Fibroblast of lung (primary cell): Measurements from ENCODE around the gene GDF10. TPM values are rescaled to one million over a fixed set of nuclear protein-coding genes. Genes with fewer than 3 reads are reported as not detected.

Experiments used
- DNase-seq, 2 donors: peaks; one replicate each; pipeline versions ENCODE4 v3.0.0 to v3.0.0-alpha.2; 2010; ENCODE audit warnings: low read depth in 2 of 2
- H2AFZ ChIP-seq: 2 replicates; pipeline ENCODE4 v1.5.1; 2012; ENCODE audit warnings: low read length, control low read depth, inconsistent platforms
- H3K27ac ChIP-seq: 2 replicates; pipeline ENCODE4 v1.5.1; 2011; ENCODE audit warnings: low read length, control low read depth; ENCODE audit not compliant: insufficient read depth
- H3K27me3 ChIP-seq: 2 replicates; pipeline ENCODE4 v1.5.1; 2011; ENCODE audit warnings: mild to moderate bottlenecking, low read length; ENCODE audit not compliant: control insufficient read depth, insufficient read depth
- H3K36me3 ChIP-seq: 2 replicates; pipeline ENCODE4 v1.5.1; 2011; ENCODE audit warnings: low read length; ENCODE audit not compliant: control insufficient read depth, insufficient read depth
- H3K4me1 ChIP-seq: 2 replicates; pipeline ENCODE4 v1.5.1; 2011; ENCODE audit warnings: low read length; ENCODE audit not compliant: control insufficient read depth, insufficient read depth; ENCODE audit errors: extremely low read depth
- H3K4me2 ChIP-seq: 2 replicates; pipeline ENCODE4 v1.5.1; 2011; ENCODE audit warnings: low read length, control low read depth; ENCODE audit not compliant: insufficient read depth; ENCODE audit errors: extremely low read depth
- H3K4me3 ChIP-seq, 4 experiments: fragments of 200-600 bp in 1 of 4; sonication (generic) in 1 of 4; replicated peaks in 1 of 4; 2 replicates each; pipeline ENCODE4 v1.5.1; 2011 to 2016; ENCODE audit warnings: low read length in 4 of 4, low read depth in 3 of 4, mild to moderate bottlenecking in 3 of 4, control low read depth in 2 of 4, inconsistent platforms in 1 of 4, mixed read lengths in 1 of 4; ENCODE audit not compliant: insufficient read depth in 1 of 4; ENCODE audit errors: control extremely low read depth in 1 of 4
- H3K79me2 ChIP-seq: 2 replicates; pipeline ENCODE4 v1.5.1; 2012; ENCODE audit warnings: mild to moderate bottlenecking, low read length, inconsistent platforms; ENCODE audit not compliant: control insufficient read depth, insufficient read depth
- H3K9ac ChIP-seq: 2 replicates; pipeline ENCODE4 v1.5.1; 2011; ENCODE audit warnings: mild to moderate bottlenecking, low read length, control low read depth; ENCODE audit not compliant: insufficient read depth
- H3K9me3 ChIP-seq: 2 replicates; pipeline ENCODE4 v1.5.1; 2012; ENCODE audit warnings: low read depth, low read length; ENCODE audit not compliant: control insufficient read depth, insufficient read depth
- H4K20me1 ChIP-seq: 2 replicates; pipeline ENCODE4 v1.5.1; 2011; ENCODE audit warnings: low read length; ENCODE audit not compliant: control insufficient read depth, insufficient read depth; ENCODE audit errors: extremely low read depth
- CTCF ChIP-seq, 2 donors: IDR thresholded peaks in 1 of 2; conservative IDR thresholded peaks in 1 of 2; 1 replicate in 1 of 2; 2 replicates in 1 of 2; pipeline ENCODE4 v1.5.1; 2011 to 2012; ENCODE audit warnings: low read length in 2 of 2, control low read depth in 1 of 2, inconsistent platforms in 1 of 2, low read depth in 1 of 2, mild to moderate bottlenecking in 1 of 2
- EZH2 ChIP-seq: IDR thresholded peaks from 2 replicates; pipeline ENCODE4 v1.5.1; 2012; ENCODE audit warnings: low read length, control low read depth, mild to moderate bottlenecking; ENCODE audit errors: missing control alignments
- polyA plus RNA-seq, 2 donors: library from polyadenylated mRNA; depleted of rRNA in 1 of 2; stranded (reverse) in 1 of 2; unstranded in 1 of 2; fragments of >200 nt; gene quantifications; 2 replicates each; pipeline ENCODE4 v1.2.1, GENCODE V29; 2011 to 2012; ENCODE audit warnings: missing spikeins in 1 of 2
- total RNA-seq: library from RNA; depleted of rRNA; stranded (reverse); fragments of >200 nt; gene quantifications from 2 replicates; pipeline ENCODE4 v1.2.1, GENCODE V29; 2014

Gene GDF10
- total and polyA plus RNA-seq, 2 donors (not counting 1 experiment from before 2014, with no cell fraction given), result 6.2 to 25.1 TPM

- H2AFZ ChIP-seq, result no peak overlapping the region
- peak; percentile 4 to 14 for DNase-seq
- H3K27ac ChIP-seq, result no peak overlapping the region
- no peaks in the 10 kb centered on the region for H3K4me1 ChIP-seq
- H3K4me3 ChIP-seq, result no peak overlapping the region
- no peak for TF ChIP-seq EZH2
- peak in 1 of 2 donors; percentile 17 for TF ChIP-seq CTCF (conservative IDR thresholded peaks at IDR 0.05 in 1 of 2, IDR thresholded peaks at IDR 0.05 in 1 of 2; ENCODE audit: low read depth in 1 of 2, low read length in 2 of 2)
- no peaks in the 10 kb centered on the region for H3K36me3 ChIP-seq
- H3K79me2 ChIP-seq, result no peaks in the 10 kb centered on the region
- H3K9ac ChIP-seq, result no peak overlapping the region
- H4K20me1 ChIP-seq, result no peaks in the 10 kb centered on the region
- peaks cover 2% of the 10 kb centered on the region for H3K27me3 ChIP-seq
- no peaks in the 10 kb centered on the region for H3K9me3 ChIP-seq
- H3K4me2 ChIP-seq, result no peak overlapping the region
Observed at GRCh38 chr10:47354165-47354564, 54.2 kb downstream of the GDF10 start.

GRCh38 chr10:47354900-47355299 lies 54.9 kb downstream of the GDF10 start:
- no peaks in the 10 kb centered on the region for H4K20me1 ChIP-seq
- H3K27me3 ChIP-seq, result peaks cover 2% of the 10 kb centered on the region
- H3K4me1 ChIP-seq, result no peaks in the 10 kb centered on the region
- no peak overlapping the region for H3K27ac ChIP-seq
- no peak for TF ChIP-seq EZH2
- no peak for TF ChIP-seq CTCF (conservative IDR thresholded peaks at IDR 0.05 in 1 of 2, IDR thresholded peaks at IDR 0.05 in 1 of 2; ENCODE audit: low read depth in 1 of 2, low read length in 2 of 2)
- DNase-seq, result no peak
- no peak overlapping the region for H3K9ac ChIP-seq
- no peak overlapping the region for H3K4me2 ChIP-seq
- H3K9me3 ChIP-seq, result no peaks in the 10 kb centered on the region
- no peaks in the 10 kb centered on the region for H3K36me3 ChIP-seq
- H3K4me3 ChIP-seq, result no peak overlapping the region
- no peak overlapping the region for H2AFZ ChIP-seq
- no peaks in the 10 kb centered on the region for H3K79me2 ChIP-seq

GRCh38 chr10:47356708-47357107 lies 56.7 kb downstream of the GDF10 start:
- DNase-seq, result no peak
- Histone ChIP-seq H3K36me3 (no peaks in the 10 kb centered on the region), H3K4me2 (no peak overlapping the region), H3K4me3 (no peak overlapping the region), H2AFZ (no peak overlapping the region), H4K20me1 (no peaks in the 10 kb centered on the region), H3K79me2 (no peaks in the 10 kb centered on the region), H3K27me3 (peaks cover 2% of the 10 kb centered on the region), H3K9ac (no peak overlapping the region), H3K4me1 (no peaks in the 10 kb centered on the region), H3K9me3 (no peaks in the 10 kb centered on the region), H3K27ac (no peak overlapping the region)
- TF ChIP-seq EZH2 (no peak), CTCF (conservative IDR thresholded peaks at IDR 0.05 in 1 of 2, IDR thresholded peaks at IDR 0.05 in 1 of 2; ENCODE audit: low read depth in 1 of 2, low read length in 2 of 2) (no peak)
